Non-pigmented ciliary epithelial cell (primary cell): ENCODE data around the gene KCNJ9.
"Not testable (repeated sequence)": the region's sequence is repeated elsewhere in the genome, so short reads cannot be mapped to it uniquely, and the experiment has no call there.

Source experiments
- DNase-seq: peaks from one replicate; pipeline ENCODE4 v3.0.0-alpha.2; 2010; ENCODE audit warnings: low read depth

KCNJ9 gene

DNA sequence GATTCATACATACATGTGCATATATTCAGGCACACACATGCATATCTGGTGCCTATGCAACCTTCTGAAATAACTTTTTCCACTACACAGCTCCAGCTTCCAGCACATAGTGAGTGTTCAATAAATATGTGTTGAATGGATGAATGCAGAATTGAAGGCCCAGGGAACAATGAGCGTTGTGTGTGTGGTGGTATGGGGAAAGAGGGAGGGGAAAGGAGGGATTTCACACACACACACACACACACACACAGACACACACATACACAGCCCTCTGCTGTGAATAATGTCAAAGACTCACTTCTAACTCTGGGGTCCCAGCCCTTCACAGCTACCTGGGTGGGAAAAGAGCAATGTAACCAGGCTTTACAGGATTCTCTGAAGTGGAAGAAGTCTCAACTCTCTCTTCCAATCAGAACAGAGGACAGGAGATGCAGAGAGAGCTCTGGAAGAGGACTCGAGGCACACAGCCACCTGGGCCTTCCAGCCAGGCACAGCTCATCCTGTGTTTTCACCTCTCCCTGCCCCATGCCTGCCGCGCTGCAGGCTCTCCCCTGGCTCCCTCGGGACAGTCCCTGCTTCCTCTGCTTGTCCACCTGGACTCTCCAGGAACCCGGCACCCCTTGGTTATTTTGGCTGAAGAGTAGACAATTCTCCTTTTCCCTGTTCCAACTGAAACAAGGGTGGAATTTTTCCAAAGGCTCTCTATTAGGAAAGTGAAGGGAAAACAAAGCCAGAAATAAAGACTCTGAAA, 22.5 kb downstream of the KCNJ9 start:
- DNase-seq, result no peak

DNA sequence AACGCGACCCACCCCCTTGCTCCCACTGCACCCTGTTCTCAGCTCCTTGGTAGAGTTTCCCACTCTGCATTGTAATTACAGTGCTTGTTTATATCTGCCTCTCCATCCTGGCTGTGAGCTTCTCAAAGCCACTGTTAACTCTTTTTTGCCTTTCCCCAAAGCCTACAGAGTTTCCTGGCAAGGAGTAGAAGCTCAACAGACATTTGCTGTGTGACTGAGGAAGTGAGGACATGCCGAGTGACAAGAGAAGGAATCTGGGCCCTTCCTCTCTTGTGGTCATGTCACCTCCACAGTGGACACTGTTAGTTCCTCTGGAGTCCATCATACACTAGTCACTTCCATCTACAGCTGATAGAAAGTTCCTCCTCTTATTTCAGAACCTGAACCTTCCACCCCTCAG, 23.1 kb downstream of the KCNJ9 start:
- no peak for DNase-seq

DNA sequence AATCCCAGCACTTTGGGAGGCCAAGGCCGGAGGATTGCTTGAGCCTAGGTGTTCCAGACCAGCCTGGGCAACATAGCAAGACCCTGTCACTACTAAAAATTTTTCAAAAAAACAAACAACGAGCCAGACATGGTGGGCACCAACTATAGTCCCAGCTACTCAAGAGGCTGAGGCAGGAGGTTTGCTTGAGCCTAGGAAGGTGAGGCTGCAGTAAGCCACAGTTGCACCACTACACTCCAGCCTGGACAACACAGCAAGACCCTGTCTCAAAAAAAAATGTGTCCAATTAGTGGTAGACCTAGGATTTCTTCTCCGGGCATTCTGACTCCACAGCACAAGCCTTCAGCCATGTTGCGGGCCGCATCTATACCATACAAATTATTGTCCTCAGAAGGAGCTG, 23.8 kb downstream of the KCNJ9 start:
- DNase-seq, result no peak

DNA sequence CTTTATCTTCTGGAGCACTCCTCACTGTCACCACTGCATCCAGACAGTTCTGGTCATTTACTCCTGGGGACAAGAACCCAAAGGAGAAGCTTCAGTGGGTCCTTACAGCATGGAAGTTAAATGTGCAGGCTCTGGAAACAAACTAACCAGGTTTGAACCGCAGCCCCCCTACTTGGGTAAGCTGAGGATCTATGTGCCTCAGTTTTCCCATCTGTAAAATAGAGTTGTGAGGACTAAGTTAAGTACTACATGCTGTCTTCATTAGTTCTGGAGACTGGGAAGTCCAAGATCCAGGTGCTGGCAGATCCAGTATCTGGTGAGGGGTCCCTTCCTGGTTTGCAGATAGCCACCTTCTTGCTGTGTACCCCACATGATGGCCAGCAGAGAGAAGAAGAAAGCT, 26.2 kb downstream of the KCNJ9 start:
- DNase-seq, result no peak

DNA sequence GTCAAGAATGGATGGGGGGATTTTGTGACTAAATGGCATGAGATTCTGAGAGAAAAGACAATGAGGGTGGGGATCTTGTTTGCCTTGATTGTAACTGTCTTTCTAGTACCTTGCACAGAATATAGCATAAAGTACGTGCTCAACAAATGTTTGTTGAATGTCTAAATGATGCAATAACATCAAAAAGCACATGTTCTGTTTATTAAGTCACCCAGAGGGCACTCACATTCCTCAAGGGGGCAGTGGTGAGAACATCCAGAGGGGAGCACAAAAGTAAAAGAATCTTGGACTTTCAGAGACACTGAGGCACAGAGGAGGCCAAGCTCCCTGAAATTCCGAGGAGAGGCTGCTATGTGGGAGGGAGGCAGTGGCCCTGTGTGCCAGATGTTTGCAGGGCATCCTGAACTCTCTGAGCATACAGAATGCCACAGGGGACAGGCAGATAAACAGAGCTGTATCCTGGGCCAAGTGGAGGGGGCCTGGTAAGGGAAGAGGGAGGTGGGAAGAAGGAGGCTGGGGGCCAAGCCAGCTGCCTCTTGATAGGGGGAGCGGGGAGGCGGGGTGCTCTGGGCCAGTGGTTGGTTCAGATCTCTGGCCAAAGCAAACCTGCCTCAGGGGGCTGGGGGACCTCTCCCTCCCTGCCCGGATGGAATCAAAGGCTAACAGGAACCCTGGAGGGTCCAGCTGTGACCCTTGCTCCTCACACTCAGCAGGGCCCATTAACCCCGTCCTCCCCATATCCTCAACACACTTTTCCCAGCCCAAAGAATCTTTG, 27.7 kb downstream of the KCNJ9 start:
- DNase-seq, result no peak

DNA sequence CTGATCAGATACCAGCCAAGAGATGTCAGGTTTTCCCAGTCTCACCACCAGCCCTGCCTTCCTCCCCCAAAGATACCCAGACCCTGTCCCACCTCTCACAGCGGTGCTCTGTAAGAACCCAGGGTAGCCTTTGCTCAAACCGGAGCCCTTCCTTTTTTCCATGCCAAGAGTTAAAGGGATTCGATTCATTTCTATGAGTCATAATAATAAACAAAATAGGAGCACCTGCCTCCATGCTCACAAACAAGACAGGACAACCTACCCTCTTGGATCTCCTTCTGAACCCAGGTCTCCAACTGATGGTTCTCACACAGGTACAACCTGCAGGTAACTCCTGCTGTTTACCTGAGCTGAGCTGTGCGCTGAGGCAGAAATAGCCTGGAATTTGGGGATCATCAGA, 28.3 kb downstream of the KCNJ9 start:
- DNase-seq, result no peak

DNA sequence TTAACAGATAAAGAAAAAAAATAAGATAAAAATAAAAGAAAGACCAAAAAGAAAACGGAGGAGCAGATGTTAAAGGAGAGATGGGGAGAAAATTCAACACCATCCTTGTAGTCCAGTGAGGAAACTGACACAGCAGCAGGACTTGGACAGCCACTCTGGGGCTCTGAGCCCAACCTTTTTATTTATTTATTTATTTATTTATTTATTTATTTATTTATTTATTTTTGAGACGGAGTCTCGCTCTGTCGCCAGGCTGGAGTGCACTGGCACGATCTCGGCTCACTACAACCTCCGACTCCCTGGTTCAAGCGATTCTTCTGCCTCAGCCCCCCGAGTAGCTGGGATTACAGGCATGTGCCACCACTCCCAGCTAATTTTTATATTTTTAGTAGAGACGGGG, 30.1 kb downstream of the KCNJ9 start:
- not testable (repeated sequence) for DNase-seq

DNA sequence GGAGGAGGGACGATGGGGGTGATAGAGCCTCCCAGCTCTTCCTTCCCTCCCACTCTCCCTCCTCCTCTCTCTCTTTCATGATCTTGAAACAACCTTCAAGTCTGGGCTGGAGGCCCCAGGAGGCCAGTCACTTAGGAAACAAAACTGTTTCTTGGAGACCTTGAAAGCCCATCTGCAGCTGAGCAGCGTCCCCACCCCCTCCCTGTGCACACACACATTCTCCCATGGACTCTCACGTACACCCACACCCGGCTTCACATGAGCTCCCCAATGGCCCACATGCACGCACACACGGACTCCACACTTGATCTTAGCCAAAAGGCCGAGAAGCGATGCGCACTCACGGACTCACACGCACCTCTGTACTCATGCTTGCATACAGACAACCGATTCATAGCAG, 31.0 kb downstream of the KCNJ9 start:
- DNase-seq, result no peak

DNA sequence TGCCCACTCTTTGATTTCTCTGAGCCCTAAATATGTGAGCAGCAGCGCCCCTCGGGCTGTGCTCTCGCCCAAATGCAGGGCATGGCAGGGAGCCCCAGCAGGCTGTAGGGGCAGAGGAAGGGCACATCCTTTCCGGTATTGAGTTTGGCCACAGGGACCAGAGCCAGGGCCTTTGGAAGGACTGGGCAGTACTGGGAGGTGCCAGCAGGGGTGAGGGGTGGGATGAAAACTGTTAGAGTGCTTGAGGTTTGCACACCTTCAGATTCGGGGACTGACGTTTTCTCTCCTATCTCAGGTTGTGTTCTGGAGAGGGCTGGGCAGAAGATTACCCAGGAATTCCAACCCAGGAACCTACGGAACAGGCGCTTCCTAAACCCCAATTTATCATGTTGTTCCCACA, 32.1 kb downstream of the KCNJ9 start:
- DNase-seq, result no peak

DNA sequence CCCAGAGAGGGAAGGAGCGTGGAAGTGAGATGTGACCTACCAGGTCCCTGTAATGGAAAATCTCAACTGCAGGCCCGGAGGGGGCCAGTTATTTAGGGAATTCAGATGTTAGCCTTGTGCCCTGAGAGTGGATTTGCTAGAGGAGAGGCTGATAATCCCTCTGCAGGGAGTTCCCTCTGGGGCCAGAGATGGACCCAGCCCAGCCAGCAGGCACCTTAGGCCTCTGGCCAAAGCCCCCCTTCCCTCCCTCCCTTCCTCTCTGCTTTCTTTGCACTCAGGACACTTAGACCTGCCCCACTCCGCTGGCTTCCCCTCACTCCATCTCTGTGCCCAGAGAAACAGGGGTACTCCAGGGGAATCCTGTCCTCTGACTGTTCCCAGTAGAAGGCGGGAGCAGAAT, 32.7 kb downstream of the KCNJ9 start:
- no peak for DNase-seq

DNA sequence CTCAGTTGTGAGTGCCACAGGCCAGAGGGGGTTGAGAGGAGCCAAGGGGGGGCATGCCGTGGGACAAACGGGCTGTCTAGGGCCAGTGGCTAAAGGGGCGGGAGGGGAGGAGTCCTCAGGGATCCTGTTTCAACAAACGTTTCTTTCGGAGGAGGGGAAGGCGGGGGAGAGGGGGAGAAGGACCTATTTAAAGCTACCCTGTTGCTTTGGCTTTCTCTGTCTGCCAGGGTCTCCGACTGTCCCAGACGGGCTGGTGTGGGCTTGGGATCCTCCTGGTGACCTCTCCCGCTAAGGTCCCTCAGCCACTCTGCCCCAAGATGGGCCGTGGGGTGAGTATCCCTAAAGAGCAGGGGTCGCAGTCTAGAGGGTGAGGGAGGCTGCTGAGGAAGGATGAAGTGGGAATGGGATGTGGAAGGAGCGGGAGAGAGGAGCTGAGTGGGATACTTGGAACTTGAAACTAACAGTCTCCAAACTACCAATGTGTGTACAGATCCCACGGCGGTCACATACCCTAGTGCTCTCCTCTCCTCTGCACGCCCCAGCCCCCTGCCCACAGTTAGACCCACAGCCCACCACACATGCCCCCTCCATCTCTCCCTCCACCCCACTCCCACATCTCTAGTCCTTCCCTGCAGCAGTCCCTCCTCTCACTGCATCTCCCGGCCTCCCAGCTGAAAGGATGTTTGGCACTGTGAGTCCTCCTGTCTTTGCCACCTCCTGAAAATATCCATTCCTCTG, 34.4 kb downstream of the KCNJ9 start, which contains the start of gene ATP1A2:
ATP1A2 (plus strand) TSS at position 215 of the 738 bp plus-strand sequence; CDS start at position 318, 103 bp downstream.
- no peak for DNase-seq

DNA sequence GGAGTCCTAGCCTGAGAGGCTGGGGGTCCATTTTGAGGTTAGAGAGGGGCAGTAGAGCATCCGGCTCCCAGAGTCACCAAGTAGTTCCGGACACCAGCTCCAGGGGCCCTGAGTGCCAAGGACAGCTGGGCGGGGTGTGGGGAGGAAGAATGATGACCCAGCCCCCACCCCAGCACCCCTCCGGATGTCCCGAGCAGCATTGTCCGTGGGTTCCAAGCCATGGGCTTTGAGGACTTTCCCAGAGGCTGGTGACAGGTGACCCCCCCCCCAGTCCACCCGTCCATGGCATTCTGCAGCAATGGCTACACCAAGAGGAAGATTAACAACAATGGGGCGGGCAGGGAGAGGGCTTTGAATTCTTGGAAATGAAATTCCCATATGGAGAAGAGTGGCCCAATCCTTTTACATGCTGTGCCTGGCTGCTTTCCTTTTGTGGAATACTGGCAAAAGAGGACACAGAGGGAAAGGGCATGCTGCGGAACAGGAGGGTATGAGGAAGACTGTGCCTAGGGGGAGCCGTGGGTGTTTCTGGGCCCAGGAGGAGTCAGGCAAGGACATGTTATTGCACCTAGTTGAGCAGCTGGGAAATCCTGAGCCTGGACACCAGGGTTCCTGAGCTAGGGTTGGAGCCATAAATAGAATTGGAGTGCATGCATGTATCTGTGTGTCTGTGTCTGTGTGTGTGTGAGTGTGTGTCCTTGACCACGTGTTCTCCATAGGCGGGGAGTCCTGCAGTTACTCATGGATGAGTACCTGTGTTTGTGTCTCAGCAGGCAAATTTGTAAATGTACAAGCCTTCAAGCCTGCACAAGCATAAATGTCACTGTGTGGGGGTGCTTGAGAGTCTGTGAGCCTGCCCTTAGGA, 35.2 kb downstream of the KCNJ9 start:
- DNase-seq, result no peak

DNA sequence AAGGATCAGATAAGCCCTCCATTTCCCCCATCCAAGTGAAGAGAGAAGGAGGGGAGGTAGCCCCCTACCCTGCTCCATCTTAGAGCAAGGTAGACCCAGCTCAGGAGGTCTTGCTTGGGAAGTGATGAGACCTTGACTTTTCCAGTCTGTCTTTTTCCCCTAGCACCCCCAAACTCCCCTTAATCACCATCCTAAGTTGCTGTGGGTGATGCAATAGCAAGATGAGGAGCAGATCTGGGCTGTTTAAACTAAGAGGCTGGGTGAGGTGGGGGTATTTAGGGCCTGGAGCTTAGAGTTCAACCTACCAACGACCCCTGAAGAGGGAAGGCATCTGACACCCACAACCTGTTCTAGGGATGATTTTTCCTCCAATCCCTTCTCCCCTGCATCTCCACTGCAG, 36.0 kb downstream of the KCNJ9 start:
- no peak for DNase-seq

DNA sequence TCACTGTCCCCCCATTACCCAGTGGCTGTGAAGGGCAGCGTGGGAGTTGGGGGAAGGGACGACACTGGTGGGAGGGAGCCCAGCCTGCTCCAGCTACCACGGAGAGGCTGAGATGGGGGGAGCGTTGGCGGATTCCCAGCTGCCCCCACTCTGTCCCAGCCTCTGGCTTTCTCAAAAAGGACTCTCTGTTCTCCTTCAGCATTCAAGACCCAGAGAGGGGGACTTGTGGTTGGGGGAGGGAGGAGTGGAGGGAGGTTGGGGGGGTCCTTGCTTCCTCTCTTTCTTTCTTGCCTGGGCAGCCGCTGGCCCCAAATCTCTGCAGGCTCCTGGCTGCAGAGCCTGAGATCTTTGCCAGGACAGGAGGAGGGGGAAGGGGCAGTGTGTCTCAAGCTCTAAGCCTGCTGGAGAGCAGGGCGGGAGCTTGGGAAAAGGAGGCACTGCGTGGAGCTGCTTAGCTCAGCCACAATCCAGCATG, 36.4 kb downstream of the KCNJ9 start:
- no peak for DNase-seq

DNA sequence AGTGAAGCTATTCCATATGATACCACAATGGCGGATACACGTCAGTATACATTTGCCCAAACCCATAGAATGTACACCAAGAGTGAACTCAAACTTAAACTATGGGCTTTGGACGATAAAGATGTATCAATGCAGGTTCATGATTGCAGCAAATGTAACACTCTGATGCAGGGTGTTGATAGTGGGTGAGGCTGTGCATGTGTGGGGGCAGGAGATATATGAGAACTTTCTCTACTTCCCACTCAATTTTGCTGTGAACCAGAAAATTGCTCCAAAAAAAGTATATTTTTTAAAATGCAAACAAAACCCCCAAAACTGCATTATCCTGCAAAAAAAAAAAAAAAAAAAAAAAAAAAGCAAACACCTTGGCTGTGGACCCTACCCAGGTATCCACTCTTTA, 37.6 kb downstream of the KCNJ9 start:
- DNase-seq, result no peak

DNA sequence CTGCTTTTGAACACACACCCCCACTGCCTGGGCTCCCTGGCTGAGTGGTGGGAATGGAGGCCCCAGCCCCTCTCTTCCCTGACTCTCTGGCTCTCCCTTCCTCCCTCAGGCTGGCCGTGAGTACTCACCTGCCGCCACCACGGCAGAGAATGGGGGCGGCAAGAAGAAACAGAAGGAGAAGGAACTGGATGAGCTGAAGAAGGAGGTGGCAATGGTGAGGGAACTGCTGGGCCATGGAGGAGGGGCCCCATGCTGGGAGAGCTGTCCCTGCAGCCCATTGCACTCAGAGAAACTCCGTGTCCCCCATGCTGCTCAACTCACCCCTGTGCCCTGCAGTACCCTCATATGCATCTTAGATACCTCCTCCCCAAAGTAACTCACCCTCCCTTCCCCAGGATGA, 39.5 kb downstream of the KCNJ9 start:
- DNase-seq, result no peak

DNA sequence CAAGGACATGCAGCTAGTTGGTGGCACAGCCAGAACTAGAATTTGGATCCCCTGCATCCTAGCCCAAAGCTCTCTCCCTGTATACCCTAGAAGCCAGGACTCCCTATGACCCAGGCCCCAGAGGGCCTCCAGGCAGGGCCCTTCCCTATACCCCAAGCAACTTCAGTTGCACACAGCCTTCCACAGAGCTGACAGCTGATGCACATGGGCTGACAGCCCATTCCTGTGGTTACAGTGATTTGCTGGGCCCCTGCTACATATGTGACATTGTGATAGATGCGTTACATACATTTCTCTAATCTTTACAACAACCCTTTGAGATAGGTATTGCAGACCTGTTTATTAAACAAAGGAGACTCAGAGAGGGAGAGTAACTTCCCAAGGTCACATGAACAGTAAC, 40.0 kb downstream of the KCNJ9 start:
- no peak for DNase-seq

DNA sequence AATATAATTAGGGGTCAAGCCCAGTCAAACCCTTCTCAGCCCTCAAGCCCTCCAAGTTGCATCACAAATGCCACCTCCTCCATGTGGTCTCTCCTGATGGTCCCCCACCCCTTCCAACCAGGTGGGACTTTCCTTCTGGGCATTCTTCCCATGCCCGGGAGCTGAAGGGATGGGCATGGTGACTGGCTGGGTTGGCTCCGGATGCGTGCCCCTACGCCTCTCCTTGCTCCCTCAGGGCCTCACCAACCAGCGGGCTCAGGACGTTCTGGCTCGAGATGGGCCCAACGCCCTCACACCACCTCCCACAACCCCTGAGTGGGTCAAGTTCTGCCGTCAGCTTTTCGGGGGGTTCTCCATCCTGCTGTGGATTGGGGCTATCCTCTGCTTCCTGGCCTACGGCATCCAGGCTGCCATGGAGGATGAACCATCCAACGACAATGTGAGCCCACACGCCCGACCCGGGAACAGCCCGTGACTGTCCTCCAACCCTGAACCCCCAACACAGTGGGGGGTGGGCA, 41.7 kb downstream of the KCNJ9 start:
- no peak for DNase-seq

DNA sequence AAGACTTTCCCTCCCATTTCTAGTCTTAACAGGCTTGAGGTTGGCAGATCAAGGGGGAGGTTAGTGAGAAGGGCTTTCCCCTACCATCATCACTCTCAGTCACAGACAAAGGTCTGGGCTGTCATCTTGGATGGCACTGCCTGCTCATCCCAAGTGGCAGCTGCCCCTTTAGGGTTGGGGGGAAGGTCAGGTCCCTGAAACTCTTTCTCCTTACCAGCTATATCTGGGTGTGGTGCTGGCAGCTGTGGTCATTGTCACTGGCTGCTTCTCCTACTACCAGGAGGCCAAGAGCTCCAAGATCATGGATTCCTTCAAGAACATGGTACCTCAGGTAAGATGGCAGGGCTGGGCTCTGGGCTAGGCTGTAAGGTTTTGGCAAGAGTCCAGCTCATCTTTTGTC, 42.4 kb downstream of the KCNJ9 start:
- DNase-seq, result no peak

DNA sequence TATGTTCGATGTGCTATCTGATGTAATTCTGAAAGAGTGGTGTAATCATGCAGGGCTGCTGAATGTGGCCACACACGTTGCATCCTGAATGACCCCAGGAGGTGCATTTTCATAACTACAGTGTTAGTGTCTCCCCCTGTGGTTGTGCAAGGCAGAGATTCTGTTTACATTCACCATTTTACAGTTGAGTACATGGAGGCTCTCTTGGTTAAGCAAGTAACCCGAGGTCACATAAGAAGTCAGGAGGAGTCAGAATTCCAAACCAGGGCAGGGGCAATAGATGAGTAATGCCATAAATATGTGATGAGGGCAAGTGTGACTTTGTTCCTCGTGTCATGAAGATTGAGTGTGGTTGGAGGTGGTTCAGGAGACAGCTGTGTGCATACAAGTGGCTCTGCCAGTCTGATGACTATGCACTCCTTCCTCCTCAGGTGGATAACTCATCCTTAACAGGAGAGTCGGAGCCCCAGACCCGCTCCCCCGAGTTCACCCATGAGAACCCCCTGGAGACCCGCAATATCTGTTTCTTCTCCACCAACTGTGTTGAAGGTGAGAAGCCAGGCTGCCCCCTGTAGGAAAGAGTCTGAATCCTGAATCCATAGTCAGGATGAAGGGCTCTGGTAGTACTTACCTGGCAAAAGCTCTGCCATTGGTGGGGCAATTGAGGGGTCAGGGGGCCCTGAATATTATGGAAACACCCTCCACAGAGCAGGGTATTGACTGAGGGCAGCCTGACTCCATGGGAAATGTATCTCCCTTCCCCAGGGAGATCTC, 43.6 kb downstream of the KCNJ9 start:
- DNase-seq, result no peak

DNA sequence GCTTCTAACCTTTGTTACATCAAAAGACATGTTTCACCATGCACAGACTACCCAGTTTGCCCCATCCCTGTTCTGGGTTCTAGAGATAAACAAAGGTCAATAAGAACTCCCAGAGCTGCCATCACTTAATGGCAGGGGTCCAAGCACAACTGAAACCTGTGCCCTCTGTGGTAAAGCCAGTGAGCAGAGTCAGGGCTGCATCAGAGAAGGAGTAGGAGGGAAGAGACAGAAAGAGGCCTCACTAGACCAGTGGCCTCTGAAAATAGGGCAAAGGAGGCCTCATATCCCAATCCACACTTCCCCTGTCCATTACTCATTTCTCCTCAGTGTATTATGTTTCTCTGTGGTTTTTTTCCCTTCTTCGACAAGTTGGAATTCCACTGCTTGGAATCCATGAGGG, 44.4 kb downstream of the KCNJ9 start:
- no peak for DNase-seq
